ENCODE measurements around the gene MEGF8.
"Not testable (repeated sequence)": the region's sequence is repeated elsewhere in the genome, so short reads cannot be mapped to it uniquely, and the experiment has no call there.

MEGF8 gene

DNA sequence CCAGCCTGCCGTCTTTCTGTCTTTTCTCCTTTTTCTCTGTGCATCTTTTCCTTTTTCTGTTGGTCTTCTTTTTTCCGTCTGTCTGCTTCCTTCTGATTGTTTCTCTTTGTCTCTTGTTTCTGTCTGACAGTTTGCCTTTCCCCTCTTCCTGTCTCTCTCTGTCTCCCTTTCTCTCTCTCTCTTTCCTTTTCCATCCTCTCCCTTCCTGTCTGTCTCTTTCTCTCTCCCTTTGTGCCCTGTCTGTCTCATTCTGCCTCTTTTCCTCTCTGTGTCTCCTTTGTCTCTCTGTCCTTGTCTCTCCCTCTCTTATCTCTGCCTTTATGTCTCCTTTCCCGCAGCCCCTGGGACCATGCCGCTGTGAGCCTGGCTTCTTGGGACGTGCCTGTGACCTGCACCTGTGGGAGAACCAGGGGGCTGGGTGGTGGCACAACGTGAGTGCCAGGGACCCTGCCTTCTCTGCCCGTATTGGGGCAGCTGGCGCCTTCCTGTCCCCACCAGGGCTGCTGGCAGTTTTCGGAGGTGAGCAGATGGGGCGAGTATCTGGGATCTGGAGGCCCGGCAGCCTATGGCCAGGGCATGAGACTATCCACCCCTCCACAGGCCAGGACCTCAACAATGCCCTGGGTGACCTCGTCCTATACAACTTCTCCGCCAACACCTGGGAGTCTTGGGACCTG, 9.4 kb downstream of the MEGF8 start:
- DNase-seq, result no peak

GRCh38 chr19:42335374-42335936, 10.0 kb downstream of the MEGF8 start:
- DNase-seq, result no peak

DNA sequence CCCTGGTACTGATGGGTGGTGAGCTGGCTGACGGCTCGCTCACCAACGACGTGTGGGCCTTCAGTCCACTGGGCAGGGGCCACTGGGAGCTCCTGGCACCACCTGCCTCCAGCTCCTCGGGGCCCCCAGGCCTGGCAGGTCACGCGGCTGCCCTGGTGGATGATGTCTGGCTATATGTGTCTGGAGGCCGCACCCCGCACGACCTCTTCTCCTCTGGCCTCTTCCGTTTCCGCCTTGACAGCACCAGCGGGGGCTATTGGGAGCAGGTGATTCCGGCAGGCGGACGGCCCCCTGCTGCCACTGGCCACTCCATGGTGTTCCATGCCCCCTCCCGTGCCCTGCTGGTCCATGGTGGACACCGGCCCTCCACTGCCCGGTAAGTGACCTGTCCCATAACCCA, 10.5 kb downstream of the MEGF8 start:
- no peak for DNase-seq

GRCh38 chr19:42339126-42339860, 13.9 kb downstream of the MEGF8 start:
- not testable (repeated sequence) for DNase-seq

DNA sequence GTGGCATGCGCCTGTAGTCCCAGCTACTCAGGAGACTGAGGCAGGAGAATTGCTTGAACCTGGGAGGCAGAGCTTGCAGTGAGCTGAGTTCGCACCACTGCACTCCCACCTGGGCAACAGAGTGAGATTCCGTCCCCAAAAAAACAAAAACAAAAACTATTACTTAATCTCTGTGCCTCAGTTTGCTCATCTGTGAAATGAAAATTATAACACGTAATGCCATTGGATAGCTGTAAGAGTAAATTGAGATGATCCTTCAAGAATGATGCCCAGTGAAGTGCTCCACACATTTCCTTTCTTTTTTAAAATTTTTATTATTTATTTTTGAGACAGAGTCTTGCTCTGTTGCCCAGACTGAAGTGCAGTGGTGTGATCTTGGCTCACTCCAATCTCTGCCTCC, 14.5 kb downstream of the MEGF8 start:
- DNase-seq, result not testable (repeated sequence)

DNA sequence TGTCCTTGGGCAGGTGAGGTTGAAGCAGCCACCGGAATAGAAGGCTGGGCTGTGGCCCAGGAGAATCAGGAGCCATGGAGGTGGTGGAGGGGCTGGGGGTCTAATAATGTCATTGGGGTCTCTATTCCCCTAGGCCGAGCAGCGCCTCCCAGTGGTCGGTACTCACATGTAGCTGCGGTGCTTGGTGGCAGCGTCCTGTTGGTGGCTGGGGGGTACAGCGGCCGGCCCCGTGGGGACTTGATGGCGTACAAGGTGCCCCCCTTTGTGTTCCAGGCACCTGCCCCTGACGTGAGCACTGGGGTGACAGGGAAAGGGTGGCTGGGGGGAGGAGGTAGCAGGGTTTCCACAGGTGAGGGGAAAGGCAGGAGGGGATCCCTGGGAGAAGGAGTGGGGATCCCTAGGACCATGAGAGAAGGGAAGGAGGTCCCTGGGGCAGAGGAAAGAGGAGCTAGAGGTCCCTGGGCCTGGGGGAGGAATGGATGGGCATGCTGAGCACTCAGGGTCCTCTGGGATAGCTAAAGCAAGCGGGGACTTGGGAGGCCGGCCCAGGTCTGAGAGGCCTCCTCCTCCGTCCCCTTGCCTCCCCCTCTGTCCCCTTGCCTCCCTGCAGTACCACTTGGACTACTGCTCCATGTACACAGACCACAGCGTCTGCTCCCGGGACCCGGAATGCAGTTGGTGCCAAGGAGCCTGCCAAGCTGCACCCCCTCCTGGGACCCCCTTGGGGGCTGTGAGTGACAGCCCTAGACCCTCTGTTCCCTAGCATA, 18.1 kb downstream of the MEGF8 start:
- DNase-seq, result no peak

DNA sequence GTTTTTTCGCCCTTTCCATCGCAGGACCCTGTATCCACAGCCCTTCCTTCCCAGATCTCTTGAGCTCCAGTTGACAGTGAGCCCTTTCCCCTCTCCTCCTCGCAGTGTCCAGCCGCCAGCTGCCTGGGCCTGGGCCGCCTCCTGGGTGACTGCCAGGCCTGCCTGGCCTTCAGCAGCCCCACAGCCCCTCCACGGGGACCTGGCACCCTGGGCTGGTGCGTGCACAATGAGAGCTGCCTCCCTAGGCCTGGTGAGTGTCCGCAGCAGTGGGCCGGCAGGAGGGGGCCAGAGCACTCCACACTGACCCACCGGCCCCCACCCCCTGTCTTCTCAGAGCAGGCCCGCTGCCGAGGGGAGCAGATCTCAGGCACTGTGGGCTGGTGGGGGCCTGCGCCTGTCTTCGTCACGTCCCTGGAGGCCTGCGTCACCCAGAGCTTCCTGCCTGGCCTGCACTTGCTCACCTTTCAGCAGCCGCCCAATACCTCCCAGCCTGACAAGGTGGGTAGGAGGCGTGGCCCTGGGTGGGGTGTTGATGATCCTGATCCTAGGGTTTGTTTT, 19.0 kb downstream of the MEGF8 start:
- DNase-seq, result no peak

- no peak for DNase-seq
These were observed 19.9 kb downstream of the MEGF8 start for GRCh38 chr19:42345191-42345812.

- no peak for DNase-seq
These were observed 22.8 kb downstream of the MEGF8 start for GRCh38 chr19:42348211-42348610.

GRCh38 chr19:42349378-42350107, 24.1 kb downstream of the MEGF8 start:
- DNase-seq, result no peak

- DNase-seq, result no peak
These were observed 25.0 kb downstream of the MEGF8 start for GRCh38 chr19:42350417-42350816.

DNA sequence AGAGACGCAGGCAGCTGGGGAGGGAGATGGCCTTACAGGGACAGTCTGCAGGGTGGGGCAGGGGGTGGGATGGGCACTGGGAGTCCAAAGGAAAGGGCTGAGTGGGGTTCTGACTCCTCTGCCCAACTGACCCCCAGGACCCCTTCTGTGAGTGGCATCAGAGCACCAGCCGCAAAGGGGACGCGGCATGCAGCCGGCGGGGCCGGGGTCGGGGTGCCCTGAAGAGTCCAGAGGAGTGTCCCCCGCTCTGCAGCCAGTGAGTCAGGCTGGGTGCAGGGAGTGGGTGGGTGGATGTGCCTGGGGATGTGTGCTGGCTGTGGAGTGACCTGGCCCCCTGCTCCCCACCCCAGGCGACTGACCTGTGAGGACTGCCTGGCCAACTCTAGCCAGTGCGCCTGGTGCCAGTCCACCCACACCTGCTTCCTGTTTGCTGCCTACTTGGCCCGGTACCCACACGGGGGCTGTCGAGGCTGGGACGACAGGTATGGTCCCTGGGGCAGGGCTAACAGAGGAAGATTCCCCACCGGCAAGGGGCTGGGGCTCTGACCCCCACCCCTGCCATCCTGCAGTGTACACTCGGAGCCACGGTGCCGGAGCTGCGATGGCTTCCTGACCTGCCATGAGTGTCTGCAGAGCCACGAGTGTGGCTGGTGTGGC, 25.8 kb downstream of the MEGF8 start:
- no peak for DNase-seq

DNA sequence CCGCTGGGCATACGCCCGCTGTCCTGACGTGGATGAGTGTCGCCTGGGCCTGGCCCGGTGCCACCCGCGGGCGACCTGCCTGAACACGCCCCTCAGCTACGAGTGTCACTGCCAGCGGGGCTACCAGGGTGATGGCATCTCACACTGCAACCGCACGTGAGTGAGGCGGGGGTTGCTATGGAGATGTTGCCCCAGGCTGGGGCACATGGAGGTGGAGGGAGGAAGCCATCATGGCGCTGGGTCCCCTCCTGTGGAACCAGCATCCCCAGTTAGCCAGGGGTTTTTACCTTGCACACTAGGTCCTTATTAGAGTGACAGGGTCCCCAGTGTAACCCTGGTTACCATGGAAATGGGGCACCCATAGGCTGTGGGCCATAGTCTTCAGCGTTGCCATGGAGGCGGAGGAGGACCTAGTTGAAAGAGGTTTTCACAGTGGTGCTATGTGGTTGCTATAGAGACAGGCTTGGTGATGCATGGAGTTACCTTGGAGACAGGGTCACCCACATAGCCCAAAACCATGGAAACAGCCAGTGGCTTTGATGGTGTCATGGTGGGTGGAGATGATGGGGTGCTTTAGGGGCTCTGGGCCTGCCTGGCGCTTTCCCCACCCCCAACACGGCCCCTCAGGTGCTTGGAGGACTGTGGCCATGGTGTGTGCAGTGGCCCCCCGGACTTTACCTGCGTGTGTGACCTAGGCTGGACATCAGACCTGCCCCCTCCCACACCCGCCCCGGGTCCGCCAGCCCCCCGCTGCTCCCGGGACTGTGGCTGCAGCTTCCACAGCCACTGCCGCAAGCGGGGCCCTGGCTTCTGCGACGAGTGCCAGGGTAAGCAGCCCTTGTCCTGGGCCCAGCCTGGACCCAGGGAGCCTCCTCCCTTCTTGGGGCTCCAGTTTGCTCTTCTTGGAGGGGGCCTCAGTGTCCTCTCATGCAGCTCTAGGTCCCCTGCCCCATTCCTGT, 27.1 kb downstream of the MEGF8 start:
- peak; percentile 37 for DNase-seq

- DNase-seq, result no peak
These were observed 28.0 kb downstream of the MEGF8 start for GRCh38 chr19:42353341-42354015.

DNA sequence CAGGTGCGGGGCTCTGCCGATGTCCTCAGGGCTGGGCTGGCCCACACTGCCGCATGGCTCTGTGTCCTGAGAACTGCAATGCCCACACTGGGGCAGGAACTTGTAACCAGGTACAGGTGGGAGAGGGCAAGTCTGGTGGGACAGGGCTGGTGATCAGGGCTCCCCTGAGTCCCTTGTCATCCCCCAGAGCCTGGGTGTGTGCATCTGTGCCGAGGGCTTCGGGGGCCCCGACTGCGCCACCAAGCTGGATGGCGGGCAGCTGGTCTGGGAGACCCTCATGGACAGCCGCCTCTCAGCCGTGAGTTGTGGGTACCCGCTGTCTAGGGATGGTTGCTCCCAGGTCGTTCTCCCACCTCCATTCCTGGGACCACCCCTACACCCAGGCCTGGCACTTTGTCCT, 30.5 kb downstream of the MEGF8 start:
- no peak for DNase-seq

GRCh38 chr19:42356686-42357085, 31.3 kb downstream of the MEGF8 start:
- DNase-seq, result no peak

DNA sequence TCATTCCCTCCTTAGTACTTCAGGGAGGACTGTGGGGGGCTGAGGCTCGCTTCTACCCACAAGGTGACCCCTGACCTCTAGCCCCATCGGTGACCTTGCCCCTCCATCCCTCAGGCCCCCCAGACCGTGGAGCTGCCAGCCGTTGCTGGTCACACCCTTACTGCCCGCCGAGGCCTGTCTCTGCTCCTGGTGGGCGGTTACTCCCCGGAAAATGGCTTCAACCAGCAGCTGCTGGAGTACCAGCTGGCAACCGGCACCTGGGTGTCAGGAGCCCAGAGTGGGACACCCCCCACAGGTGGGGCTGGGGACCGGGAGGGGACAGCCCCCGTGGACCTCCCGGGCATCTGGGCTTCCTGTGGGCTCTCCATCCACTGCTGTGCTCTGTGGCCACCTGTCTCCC, 31.9 kb downstream of the MEGF8 start:
- no peak for DNase-seq

- no peak for DNase-seq
These were observed 35.5 kb downstream of the MEGF8 start for GRCh38 chr19:42360787-42361544.

DNA sequence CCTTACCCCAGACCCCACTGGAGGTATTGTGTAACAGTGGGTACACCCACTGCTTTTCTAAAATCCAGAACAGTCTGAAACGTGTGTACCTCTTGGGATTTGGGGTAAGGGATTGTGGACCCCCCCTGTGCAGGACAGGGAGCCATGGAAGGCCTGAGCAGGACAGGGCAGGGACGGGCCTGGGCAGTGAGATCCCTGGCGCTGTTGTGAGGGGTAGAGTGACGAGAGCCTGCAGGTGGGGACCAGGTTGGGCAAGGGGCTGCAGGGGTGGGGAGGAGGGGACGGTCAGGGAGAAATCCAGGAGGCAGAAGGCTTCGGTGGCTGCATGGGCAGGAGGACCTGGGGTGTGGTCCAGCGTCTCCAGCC, 36.1 kb downstream of the MEGF8 start:
- no peak for DNase-seq

Data from NCI-H1694 treated with DMSO at 0.1 percent for 48 hours (cell line).